GM08714 (cell line): ENCODE data around the gene IHH.

ENCODE experiments used
- H3K4me3 ChIP-seq: fragments of 200-500 bp; sonication (Bioruptor generic); 2 replicates; pipeline ENCODE4 v1.5.1; 2014; ENCODE audit warnings: mild to moderate bottlenecking, low read length, inconsistent platforms
- ZNF274 ChIP-seq: IDR thresholded peaks from 2 replicates; pipeline ENCODE4 v1.6.1; 2012; ENCODE audit warnings: mild to moderate bottlenecking, low read depth, low read length

The IHH gene

GRCh38 chr2:219060821-219061791 is at the start of gene IHH:
IHH (minus strand) TSS chr2:219060921; CDS start chr2:219060467, 454 bp downstream.
- no peak for TF ChIP-seq ZNF274
- no peak within 1 kb of the TSS for H3K4me3 ChIP-seq

- H3K4me3 ChIP-seq = no peak overlapping the region
- TF ChIP-seq ZNF274 = no peak
Measured at GRCh38 chr2:219109471-219109870, 48.8 kb upstream of the IHH start.

DNA sequence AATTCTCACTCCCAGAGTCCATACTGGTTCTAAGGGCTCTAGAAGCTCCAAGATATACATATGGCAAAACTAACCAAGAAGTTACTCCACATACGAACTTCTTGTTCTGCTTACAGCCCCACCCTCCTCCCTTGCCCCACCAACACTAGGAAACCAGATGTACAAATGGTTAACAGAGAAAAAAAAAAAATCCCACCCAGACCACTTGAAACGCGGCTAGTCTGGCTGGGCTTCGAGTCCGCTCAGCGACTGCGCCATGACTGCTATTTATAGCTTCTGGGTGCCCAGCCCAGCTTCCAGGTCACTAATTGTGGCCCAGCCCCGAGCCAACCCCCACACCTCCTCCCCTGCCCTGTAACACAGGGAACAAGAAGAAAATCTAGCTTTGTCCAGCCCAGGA is 47.0 kb upstream of the IHH start:
- H3K4me3 ChIP-seq = no peak overlapping the region
- no peak for TF ChIP-seq ZNF274

- H3K4me3 ChIP-seq = no peak overlapping the region
- no peak for TF ChIP-seq ZNF274
Measured at GRCh38 chr2:219106251-219106650, 45.5 kb upstream of the IHH start.

- no peak overlapping the region for H3K4me3 ChIP-seq
- TF ChIP-seq ZNF274 = no peak
Measured at GRCh38 chr2:219104107-219105035, 43.6 kb upstream of the IHH start.

DNA sequence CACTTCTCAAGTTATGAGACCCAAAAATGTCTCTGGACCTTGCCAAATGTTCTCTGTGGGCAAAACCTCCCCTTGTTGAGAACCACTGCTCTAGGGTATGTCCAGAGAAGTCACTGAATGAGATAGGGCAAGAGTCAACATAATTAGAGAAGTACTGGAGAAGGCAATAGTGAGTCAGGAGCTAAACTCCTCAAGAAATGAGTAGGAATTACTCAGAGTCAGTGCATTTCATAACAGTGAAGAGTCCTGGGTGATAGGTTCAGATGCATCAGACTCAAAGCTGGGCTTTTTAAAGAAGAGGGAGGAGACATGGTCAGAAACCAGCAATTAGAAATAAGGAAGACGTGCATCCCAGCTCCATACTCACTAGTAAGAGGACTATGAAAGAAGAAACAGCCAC is 38.6 kb upstream of the IHH start:
- TF ChIP-seq ZNF274 = no peak
- no peak overlapping the region for H3K4me3 ChIP-seq

DNA sequence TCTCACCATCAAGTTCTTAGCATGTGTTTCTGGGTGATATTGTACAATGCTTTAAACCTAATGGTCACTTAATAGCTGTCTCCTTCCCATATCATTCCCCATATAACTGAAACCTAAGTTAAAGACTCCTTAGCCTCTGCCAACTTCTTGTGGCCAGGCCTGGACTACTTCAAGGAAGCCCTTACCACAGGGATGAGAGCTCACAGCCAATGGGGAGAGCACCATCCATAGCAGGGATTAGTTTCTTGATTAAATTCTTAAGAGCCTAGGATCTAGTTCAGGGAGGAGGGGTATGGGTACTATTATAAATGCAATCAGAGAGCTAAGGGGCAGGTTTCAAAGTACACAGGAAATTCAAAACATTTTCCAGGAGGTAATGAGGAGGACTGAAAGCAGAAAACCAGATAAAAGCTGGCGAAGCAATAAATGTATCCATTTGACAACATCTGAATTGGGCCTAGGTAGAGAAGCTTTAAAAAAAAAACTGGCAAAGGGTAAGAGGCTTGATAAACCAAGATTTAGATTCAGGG is 34.8 kb upstream of the IHH start:
- TF ChIP-seq ZNF274 = no peak
- H3K4me3 ChIP-seq = no peak overlapping the region

- TF ChIP-seq ZNF274 = no peak
Measured at GRCh38 chr2:219094171-219094570, 33.5 kb upstream of the IHH start.

GRCh38 chr2:219090436-219091299 is 29.9 kb upstream of the IHH start:
- no peak overlapping the region for H3K4me3 ChIP-seq
- TF ChIP-seq ZNF274 = no peak

More at GRCh38 chr2:219094171-219094570, 33.5 kb upstream of the IHH start:
- no peak overlapping the region for H3K4me3 ChIP-seq

GRCh38 chr2:219089330-219089729 is 28.6 kb upstream of the IHH start:
- no peak for TF ChIP-seq ZNF274
- no peak overlapping the region for H3K4me3 ChIP-seq

DNA sequence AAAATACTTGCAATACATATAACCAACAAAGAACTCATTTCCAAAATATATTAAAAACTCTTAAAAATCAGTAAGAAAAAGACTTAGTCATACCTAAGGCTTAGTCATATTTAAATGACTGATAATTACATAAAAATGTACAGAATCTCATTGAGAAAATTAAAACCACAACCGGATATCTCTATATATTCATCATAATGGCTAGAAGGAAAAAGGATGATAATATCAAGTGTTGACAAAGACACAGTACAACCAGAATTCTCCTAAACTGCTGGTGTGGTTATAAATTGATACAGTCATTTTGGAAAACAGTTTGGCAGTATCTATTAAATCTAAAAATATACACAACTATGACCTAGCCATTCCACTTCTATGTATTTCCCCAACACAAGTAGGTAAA is 27.1 kb upstream of the IHH start:
- no peak overlapping the region for H3K4me3 ChIP-seq
- TF ChIP-seq ZNF274 = no peak

DNA sequence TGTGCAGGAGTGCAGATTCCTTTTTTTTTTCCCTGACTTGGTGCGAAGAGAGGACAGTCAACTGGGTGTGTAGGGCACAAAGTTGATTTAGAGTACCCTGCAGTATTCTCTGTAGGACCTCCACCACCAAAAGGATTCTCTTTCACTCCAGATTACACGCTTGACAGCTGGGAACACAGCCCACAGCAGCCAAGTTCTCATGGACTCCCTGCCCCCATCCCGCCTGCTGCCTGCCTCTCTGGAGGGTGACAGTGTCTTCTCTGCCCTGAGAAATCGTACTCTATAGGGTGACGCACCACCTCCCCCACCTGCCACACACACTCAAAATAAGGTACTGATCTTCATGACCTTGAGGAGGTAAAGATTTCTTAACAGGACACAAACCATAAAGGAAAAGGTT is 26.6 kb upstream of the IHH start:
- no peak for TF ChIP-seq ZNF274
- no peak overlapping the region for H3K4me3 ChIP-seq

DNA sequence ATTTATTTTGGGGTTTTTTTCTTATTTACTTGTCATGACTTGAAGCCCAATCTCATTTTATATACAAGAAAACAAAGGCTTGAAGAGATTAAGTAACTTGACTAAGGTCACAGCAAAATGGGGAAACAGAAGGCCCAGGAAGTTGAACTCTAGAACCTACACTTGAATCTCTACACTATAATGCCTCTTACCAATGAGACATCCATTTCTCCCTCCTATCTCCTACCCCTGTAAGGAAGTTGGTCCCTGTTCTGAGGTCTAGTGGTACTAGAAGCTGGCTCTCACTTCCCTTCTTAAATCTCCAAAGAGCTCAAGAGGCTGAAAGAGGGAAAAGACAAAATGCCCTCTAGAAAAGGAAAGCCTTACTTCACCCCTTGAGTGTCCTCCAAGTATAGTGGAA is 25.5 kb upstream of the IHH start:
- no peak overlapping the region for H3K4me3 ChIP-seq

GRCh38 chr2:219084791-219085190 is 24.1 kb upstream of the IHH start:
- TF ChIP-seq ZNF274 = no peak
- no peak overlapping the region for H3K4me3 ChIP-seq

More for the DNA sequence above, 25.5 kb upstream of the IHH start:
- TF ChIP-seq ZNF274 = no peak
